ENCODE data around the gene ULK4.
"Not testable (repeated sequence)": the region's sequence is repeated elsewhere in the genome, so short reads cannot be mapped to it uniquely, and the experiment has no call there.

The ULK4 gene

DNA sequence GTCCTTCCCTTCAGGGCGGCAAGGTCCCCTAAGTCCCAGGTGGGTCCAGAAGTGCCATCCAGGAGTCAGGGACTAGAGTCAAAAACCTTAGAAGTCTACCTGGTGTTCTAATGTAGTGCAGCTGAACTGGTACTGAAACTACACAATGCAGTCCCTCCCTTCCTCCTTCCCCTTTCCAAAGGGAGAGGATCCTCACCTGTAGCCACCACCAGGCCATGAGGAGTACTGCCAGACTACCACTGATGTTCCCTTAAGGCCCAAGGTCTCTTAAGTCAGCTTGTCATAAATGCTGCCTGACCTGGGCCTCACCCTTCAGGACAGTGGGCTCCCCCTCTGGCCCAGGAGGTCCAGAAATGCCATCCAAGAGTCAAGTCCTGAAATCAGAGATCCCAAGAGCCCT, 98.9 kb downstream of the ULK4 start:
- no peak for DNase-seq

DNA sequence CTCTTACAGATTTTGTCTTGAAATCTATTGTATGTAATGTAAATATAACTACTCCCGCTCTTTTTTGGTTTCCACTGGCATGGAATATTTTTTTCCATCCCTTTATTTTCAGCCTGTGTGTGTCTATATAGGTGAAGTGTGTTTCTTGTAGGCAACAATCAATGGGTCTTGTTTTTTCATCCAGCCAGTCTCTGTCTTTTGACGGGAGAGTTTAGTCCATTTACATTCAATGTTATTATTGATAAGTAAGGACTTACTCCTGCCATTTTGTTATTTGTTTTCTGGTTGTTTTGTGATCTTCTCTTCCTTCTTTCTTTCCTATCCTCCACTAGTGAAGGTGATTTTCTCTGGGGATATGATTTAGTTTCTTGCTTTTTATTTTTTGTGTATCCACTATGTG, 101.4 kb downstream of the ULK4 start:
- not testable (repeated sequence) for DNase-seq

DNA sequence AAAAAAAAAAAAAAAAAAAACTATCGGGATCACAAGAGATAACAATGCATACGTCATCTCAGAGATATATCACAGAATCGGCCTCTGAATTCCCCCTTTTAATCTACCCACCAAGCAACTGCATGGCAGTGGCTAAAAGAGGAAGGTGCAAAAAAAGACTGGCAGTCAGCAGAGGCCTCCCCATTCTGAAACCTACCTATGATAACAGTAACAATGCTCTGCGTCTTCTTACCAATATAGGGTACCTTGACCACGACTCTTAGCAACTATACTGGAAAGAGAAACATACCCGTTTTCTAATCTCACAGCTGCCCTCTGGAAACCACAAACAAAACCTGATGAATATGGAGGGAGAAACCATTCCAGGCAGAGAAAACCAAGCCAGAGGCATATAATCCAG, 106.9 kb downstream of the ULK4 start:
- no peak for DNase-seq

DNA sequence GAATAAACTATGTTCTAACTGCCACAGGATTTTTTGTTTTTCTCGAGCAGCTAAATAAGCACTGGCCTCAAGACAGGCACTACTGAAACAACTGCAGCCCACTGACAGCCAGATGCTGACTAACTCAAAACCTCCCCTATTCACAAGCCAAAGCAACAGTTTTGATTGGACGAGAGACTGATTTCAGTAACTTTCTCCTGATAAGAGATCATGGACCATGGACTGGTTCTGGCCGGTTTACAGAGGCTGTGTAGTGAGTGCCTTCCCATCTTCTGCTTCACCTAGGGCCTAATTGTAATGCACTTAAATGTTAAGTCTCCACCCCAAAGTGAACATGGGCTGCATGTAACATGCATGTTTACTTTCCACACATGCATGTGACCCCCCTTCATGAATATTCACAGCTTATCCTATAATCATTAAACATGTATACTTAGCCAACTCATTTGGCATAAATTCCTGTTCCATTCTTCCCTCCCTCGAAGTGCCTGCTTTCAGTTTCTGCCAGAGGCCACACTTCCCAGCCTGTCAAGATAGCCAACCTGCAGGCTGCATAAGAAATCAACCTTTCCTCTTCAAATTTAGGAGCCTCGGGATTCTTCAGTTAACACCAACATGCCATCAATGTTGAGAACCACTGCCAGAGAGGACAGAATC, 108.2 kb downstream of the ULK4 start:
- no peak for DNase-seq

DNA sequence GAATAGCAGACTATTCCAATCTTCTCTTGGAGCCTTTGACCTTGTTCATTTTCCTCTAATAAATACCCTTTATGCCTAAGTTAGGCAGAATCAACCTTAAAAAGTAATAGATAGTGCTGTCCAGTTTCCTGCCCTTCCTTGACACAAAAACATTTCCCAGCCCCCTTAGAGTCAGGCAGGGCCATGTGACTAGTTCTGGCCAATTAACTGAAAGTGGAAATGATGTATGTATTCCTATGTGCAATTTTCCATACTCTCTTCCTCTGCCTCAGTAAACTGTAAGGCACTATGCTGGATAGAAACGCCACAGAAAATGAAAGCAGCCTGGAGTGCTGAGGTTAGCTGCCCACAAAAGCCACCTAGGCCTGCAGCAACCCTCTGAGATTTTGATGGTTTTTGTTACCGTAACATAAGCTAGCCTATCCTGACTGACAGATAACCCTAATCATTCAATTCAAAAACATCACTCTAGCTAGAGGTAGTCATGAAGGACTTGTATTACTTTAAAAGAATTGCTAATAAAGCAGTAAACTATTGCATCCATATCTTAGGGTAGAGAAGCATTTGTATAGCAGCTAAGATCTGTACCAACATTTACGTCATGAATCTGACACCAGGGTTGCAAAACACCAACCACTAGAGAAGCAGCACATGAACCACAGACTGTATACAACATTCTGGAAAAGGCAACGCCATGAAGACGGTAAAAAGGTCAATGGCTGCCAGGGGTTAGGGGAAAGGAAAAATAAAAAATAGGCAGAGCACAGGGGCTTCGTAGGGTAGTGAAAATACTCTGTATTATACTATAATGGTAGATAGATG, 112.9 kb downstream of the ULK4 start:
- DNase-seq, result no peak

DNA sequence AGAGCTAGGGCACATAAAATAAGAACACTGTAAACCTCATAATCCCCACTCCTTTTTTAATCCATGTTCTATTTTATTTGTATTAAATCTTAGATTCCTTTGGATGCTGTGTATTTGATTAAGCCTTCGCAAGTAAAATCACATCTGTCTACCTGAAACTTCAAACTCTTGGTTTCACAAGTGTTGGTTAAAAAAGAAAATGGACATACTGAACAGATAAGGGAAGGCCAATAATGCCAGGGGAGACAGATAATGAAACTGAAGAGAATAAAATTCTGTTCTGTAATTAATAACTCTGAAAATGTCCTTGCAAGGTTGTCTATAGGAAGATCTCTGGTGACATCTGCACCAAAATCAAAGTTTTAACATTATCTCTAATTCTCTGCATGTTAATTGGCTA, 114.2 kb downstream of the ULK4 start:
- no peak for DNase-seq

DNA sequence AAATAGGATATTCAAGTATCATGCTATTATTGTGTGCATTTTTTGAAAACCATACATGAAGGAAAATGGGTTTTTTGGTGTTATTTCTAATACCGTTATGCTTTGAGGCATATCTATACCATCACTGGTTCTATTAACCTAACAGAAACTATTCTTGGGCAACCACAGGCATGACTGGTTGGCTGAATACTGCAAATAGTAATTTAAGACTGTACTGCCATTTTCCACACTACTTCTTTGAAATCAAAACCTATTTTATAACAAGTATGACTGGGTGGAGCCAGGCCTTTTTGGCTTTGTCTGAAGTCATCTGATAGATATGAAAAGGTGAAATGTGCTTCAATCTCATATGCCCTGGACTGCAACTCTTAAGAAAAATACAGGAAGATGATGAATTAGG, 115.1 kb downstream of the ULK4 start:
- no peak for DNase-seq

DNA sequence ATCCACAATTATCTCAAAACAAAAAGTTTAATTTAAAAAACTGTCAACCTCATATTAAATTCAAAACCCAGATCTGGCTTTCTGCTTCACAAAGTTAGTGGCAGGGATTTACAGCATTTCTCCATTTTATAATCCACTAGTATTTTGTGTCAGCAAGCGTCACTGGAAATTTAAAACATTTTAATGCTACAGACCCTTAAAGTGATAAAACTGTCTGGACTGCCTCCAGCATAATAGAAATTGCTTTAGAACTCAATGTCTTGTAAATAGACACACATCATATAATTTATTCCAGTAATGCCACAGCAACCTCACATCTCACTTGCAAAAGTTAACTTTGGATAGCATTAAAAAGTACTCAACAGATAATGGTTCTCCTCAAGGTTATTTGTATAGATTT, 116.1 kb downstream of the ULK4 start:
- no peak for DNase-seq

DNA sequence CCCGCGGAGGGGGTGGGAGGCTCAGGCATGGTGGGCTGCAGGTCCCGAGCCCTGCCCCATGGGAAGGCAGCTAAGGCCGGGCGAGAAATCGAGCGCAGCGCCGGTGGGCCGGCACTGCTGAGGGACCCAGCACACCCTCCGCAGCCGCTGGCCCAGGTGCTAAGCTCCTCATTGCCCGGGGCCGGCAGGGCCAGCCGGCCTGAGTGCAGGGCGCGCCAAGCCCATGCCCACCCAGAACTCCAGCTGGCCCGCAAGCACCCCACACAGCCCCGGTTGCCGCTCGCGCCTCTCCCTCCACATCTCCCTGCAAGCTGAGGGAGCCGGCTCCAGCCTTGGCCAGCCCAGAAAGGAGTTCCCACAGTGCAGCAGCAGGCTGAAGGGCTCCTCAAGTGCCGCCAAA, 117.6 kb downstream of the ULK4 start:
- DNase-seq, result not testable (repeated sequence)

DNA sequence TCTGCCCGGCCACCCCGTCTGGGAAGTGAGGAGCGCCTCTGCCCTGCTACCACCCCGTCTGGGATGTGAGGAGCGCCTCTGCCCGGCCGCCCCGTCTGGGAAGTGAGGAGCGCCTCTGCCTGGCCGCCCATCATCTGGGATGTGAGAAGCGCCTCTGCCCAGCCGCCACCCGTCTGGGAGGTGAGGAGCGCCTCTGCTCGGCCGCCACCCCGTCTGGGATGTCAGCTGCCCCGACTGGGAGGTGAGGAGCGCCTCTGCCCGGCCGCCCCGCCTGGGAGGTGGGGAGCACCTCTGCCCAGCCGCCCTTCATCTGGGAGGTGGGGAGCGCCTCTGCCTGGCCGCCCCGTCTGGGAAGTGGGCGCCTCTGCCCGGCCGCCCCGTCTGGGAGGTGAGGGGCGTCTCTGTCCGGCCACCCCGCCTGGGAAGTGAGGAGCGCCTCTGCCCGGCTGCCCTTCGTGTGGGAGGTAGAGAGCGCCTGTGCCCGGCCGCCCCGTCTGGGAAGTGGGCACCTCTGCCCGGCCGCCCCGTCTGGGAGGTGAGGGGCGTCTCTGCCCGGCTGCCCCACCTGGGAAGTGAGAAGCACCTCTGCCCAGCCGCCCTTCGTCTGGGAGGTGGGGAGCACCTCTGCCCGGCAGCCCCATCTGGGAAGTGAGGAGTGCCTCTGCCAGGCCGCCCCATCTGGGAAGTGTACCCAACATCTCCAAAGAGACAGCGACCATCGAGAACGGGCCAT, 120.8 kb downstream of the ULK4 start:
- DNase-seq, result not testable (repeated sequence)

DNA sequence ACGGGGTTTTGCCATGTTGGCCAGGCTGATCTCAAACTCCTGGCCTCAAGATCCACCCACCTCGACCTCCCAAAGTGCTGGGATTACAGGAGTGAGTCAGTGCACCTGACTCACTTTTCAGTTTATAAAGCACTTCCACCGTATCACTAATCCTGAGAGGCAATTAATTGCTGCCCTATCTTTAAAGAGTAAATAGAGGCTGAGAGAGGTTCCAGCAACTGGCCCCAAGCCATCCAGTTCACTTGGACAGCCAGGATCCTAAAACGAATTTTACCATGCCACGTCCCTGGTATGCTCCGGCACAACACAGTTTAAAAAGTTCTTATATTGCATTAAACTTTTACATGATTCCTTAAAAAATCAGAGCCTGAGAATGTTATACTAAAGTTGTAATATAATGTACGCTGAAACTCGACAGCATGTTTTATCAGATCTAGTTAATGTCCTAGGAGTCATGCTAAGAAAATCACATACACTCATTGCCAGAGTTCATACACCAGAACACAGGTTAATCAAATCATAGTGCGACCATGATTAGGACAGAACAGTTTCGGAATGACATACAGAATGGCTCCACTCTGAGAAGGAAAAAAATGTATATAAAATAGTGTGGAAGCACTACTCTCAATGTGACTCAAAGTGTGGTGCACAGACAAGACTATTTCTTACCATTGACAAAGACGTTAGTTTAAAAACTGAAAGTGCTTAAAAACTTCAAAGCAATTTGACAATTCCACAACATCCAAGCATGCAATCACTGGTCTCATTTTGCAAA, 125.4 kb downstream of the ULK4 start:
- no peak for DNase-seq

DNA sequence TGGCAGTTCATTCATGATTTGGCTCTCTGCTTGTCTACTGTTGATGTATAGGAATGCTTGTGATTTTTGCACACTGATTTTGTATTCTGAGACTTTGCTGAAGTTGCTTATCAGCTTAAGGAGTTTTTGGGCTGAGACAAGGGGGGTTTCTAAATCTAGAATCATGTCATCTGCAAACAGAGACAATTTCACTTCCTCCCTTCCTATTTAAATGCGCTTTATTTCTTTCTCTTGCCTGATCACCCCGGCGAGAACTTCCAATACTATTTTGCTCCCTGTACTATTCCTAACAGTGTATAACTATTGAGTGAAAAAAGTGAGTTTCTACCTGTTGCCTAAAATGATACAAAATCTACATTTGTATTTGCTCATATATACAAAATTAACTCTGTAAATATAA, 128.3 kb downstream of the ULK4 start:
- no peak for DNase-seq

DNA sequence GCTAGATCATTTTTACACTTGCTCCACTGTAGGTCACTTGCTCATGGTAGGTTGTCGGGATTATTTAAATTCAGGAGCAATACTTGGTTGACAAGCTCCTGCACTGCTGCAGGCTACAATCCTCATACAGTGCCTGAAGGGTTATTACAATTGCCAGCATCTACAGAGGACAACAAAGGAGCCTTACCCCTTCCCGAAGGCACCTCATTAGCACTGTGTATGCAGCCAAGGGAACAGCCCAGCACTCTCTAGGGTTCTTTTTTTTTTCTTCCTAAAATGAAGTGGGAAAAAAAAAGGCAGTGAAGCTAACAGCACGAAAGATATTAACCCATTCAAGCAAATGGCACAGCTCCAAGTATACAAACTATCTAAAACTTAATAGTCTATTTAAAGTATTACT, 142.7 kb downstream of the ULK4 start:
- no peak for DNase-seq

DNA sequence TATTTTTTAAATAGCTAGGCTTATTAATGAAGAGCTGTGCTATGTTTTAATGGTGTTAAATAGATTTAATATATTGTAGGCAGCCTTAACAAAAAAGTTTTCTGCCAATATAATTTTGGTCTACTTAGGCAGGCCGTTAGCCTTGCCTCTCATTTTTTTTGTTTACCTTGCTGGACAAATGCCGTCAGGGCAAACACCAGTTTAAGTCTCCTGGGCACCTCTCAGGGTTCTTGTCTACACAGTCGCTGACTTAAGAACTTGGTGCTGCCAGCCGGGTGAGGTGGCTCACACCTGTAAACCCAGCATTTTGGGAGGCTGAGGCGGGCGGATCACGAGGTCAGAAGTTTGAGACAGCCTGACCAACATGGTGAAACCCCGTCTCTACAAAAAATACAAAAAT, 153.3 kb downstream of the ULK4 start:
- DNase-seq, result no peak

DNA sequence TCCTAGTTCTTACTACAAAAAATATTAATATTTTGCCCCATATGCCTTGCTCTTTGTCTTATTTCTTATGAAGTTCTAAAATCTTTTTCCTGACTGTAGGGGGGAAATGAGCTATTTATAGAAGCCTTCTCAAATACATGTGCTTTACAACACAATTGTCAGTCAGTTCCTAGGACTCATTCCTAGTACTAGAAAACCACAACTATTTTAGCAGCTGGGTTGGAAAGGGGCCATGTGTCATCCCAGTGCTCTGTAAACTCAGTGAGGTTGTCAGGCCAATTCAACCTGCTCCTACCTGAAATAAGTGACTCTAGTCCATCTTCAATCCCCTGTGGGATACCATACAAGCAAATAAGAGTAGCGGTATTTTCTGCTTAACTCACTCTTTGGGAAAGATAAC, 153.8 kb downstream of the ULK4 start:
- DNase-seq, result no peak

DNA sequence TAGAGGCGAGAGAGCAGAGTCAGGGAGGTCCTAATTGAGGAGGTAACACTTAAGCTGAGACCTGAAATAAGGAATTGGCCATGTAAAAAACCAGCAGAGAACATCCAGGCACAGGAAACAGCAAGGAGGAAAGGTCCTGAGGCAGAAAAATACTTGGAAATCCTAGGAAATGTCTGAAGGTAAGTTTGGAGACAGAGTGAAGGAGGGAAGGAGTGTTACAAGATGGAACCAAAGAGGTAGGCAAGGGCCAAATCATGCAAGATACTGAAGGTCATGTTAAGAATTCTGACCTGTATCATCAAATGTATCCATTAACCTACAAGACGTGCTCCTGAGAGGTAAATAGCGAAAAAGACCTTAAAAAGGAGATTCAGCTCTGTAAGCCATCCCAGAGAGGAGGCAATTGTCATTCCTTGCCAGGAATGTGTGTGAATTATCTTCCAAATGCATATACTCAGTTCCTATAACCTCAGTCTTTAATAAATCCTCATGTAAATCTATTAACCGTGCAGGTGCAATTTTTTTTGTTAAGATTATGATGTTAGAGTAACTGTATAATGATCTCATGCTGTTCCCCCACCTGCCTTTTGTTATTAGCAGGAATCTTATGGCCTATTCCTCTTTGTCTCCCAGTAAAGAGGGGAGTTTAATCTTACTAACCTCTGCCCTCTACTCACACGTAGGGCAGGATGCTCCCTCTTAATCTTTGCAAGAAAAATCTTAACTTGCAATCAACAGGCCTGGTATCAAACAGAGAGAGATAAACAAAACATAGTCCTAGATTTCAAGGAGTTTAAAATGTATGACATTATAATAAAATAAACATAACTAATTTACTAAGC, 166.9 kb downstream of the ULK4 start:
- DNase-seq, result peak in 1 of 2 experiments; percentile 14

DNA sequence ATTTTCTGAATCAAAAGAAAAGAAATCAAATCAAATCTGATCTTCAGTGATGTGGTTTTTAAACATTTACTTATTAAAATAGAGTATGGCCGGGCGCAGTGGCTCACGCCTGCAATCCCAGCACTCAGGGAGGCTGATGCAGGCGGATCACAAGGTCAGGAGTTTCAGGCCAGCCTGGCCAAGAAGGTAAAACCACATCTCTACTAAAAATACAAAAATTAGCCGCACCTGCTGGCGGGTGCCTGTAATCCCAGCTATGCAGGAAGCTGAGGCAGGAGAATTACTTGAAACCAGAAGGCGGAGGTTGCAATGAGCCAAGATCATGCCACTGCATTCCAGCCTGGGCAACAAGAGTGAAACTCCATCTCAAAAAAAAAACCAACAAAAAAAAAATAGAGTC, 169.1 kb downstream of the ULK4 start:
- no peak for DNase-seq

DNA sequence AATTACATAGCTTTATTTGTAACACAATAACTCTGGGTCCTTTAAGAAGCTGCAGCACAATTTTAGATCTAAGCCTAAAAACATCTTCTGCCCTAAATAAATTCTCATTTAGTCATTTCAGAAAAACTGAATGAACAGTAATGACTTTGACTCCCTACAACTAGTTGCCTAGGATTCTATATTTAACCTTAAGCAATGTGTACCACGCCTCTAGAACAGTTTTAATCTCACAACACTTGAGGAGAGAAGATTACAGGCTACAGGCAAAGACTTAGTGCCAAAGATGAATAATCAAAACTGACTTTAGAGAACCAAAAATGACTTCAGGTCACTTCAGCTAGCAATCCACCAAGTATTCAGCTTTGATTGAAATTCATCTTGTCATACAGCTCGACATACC, 192.8 kb downstream of the ULK4 start:
- DNase-seq, result no peak

DNA sequence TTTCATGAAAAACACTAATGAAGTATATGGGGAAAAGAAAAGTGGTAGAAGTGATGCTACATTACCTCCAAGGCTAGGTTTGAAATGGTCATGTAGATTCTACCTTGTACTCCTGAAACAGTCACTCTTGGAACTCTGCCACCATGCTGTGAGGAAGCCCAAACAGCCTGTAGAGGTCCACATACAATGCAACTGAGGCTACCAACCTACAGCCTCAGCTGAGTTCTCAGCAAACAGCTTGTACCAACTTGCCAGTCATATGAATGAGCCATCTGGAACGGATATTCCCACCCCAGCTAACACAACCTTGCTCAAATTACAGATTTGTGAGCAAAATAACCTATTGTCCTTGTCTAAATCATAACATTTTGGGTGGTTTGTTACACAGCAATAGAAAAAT, 193.5 kb downstream of the ULK4 start:
- no peak for DNase-seq

DNA sequence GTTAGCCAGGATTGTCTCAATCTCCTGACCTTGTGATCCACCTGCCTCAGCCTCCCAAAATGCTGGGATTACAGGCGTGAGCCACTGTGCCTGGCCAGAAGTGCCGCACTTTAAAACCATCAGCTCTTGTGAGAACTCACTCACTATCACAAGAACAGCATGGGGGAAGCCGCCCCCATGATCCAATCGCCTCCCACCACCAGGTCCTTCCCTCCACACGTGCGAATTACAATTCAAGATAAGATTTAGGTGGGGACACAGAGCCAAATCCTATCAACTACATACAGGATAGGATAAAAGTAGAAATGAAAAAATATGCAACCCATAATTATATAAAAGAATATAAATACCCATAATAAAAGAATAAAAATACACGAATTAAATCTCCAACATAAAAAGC, 199.0 kb downstream of the ULK4 start:
- not testable (repeated sequence) for DNase-seq

DNA sequence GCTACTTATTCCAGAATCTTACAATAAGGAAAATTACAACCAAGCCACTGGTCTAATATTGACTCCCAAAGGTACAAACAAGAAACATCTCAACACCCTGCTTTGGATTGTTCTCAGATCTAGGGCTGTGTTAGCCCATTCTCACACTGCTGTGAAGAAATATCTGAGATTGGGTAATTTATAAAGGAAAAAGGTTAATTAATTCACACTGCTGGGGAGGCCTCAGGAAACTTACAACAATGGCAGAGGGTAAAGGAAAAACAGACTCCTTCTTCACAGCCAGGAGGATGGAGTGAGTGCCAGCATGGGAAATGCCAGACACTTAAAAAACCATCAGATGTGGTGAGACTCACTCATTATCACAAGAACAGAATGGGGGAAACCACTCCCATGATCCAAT, 208.3 kb downstream of the ULK4 start:
- no peak for DNase-seq

DNA sequence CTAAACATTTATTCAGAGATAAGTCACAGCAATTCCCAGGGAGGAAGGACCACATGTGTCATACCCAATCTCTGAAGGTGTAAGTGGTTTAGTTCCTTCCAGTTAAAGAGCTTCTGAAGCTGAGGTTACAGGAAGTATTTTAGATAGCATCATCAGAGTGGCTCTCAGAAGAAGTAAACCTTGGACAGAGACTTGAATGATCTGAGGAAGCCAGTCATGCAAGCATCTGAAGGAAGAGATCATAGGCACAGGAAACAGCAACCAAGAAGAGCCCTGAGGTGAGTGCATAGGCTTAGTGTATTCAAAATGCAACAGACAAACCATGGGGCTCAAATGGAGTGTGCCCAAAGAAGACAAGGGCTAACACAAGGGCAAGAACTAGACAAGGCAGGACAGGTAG, 210.3 kb downstream of the ULK4 start:
- no peak for DNase-seq
